Measurements from ENCODE around the gene PLCB4. TPM values are rescaled to one million over a fixed set of nuclear protein-coding genes. Genes with fewer than 3 reads are reported as not detected.

Gene PLCB4
- total RNA-seq, 2 donors from 2014 or later: 40.4 to 53.3 TPM

GRCh38 chr20:9235518-9235917 lies 166.6 kb downstream of the PLCB4 start:
- intact Hi-C loops (cut with DNase I): no loop called here

GRCh38 chr20:9236458-9236857 lies 167.6 kb downstream of the PLCB4 start:
- intact Hi-C loops (cut with DNase I): no loop called here

More at GRCh38 chr20:9235518-9235917, 166.6 kb downstream of the PLCB4 start:
- no peak for DNase-seq (ENCODE audit: low spot score)

GRCh38 chr20:9241232-9241692 lies 172.4 kb downstream of the PLCB4 start:
- no peak for DNase-seq (ENCODE audit: low spot score)
- intact Hi-C loops (cut with DNase I): loop anchor here in 1 of 2 donors (10.0 kb wide), 1 partner anchor 74 kb away; no protein-coding TSS in a partner anchor

More at GRCh38 chr20:9236458-9236857, 167.6 kb downstream of the PLCB4 start:
- no peak for DNase-seq (ENCODE audit: low spot score)

- DNase-seq (ENCODE audit: low spot score): no peak
- intact Hi-C loops (cut with DNase I): loop anchor here in 1 of 2 donors (10.0 kb wide), 1 partner anchor 73 kb away; no protein-coding TSS in a partner anchor
Measured at GRCh38 chr20:9241721-9242427, 173.0 kb downstream of the PLCB4 start.

- DNase-seq (ENCODE audit: low spot score): no peak
- intact Hi-C loops (cut with DNase I): loop anchor here in 1 of 2 donors (10.0 kb wide), 1 partner anchor 71 kb away; no protein-coding TSS in a partner anchor
Measured at GRCh38 chr20:9243986-9244385, 175.1 kb downstream of the PLCB4 start.

GRCh38 chr20:9244811-9245210 lies 175.9 kb downstream of the PLCB4 start:
- intact Hi-C loops (cut with DNase I): loop anchor here in 1 of 2 donors (10.0 kb wide), 1 partner anchor 70 kb away; no protein-coding TSS in a partner anchor

GRCh38 chr20:9246731-9247130 lies 177.8 kb downstream of the PLCB4 start:
- intact Hi-C loops (cut with DNase I): loop anchor here in 1 of 2 donors (10.0 kb wide), 1 partner anchor 68 kb away; no protein-coding TSS in a partner anchor
- DNase-seq (ENCODE audit: low spot score): no peak

More at GRCh38 chr20:9244811-9245210, 175.9 kb downstream of the PLCB4 start:
- no peak for DNase-seq (ENCODE audit: low spot score)

- DNase-seq (ENCODE audit: low spot score): no peak
- intact Hi-C loops (cut with DNase I): no loop called here
Measured at GRCh38 chr20:9250511-9250910, 181.6 kb downstream of the PLCB4 start.

- no peak for DNase-seq (ENCODE audit: low spot score)
- intact Hi-C loops (cut with DNase I): no loop called here
Measured at GRCh38 chr20:9253006-9253539, 184.2 kb downstream of the PLCB4 start.

GRCh38 chr20:9255171-9255570 lies 186.3 kb downstream of the PLCB4 start:
- no peak for DNase-seq (ENCODE audit: low spot score)
- intact Hi-C loops (cut with DNase I): no loop called here

GRCh38 chr20:9256393-9256792 lies 187.5 kb downstream of the PLCB4 start:
- DNase-seq (ENCODE audit: low spot score): no peak
- intact Hi-C loops (cut with DNase I): no loop called here

GRCh38 chr20:9258901-9259300 lies 190.0 kb downstream of the PLCB4 start:
- intact Hi-C loops (cut with DNase I): no loop called here
- DNase-seq (ENCODE audit: low spot score): no peak

- DNase-seq (ENCODE audit: low spot score): no peak
- intact Hi-C loops (cut with DNase I): loop anchor here in 1 of 2 donors (5.0 kb wide), 1 partner anchor 97 kb away; no protein-coding TSS in a partner anchor
Measured at GRCh38 chr20:9260027-9260426, 191.1 kb downstream of the PLCB4 start.

GRCh38 chr20:9261781-9262180 lies 192.9 kb downstream of the PLCB4 start:
- no peak for DNase-seq (ENCODE audit: low spot score)
- intact Hi-C loops (cut with DNase I): loop anchor here in 1 of 2 donors (5.0 kb wide), 1 partner anchor 96 kb away; no protein-coding TSS in a partner anchor

GRCh38 chr20:9262653-9263194 lies 193.8 kb downstream of the PLCB4 start:
- intact Hi-C loops (cut with DNase I): loop anchor here in 1 of 2 donors (5.0 kb wide), 1 partner anchor 95 kb away; no protein-coding TSS in a partner anchor
- DNase-seq (ENCODE audit: low spot score): no peak

- DNase-seq (ENCODE audit: low spot score): no peak
- intact Hi-C loops (cut with DNase I): no loop called here
Measured at GRCh38 chr20:9269280-9269971, 200.5 kb downstream of the PLCB4 start.

GRCh38 chr20:9270831-9271230 lies 201.9 kb downstream of the PLCB4 start:
- intact Hi-C loops (cut with DNase I): no loop called here
- no peak for DNase-seq (ENCODE audit: low spot score)

- DNase-seq (ENCODE audit: low spot score): no peak
- intact Hi-C loops (cut with DNase I): no loop called here
Measured at GRCh38 chr20:9276966-9277468, 208.1 kb downstream of the PLCB4 start.

GRCh38 chr20:9279918-9280401 lies 211.1 kb downstream of the PLCB4 start:
- intact Hi-C loops (cut with DNase I): no loop called here
- DNase-seq (ENCODE audit: low spot score): no peak
